IMR-90 (cell line): ENCODE measurements around the gene CDK14. TPM values are rescaled to one million over a fixed set of nuclear protein-coding genes. Genes with fewer than 3 reads are reported as not detected.
A peak's percentile ranks its signal among the peaks of the same experiment; 100 is the strongest.
"Not testable (repeated sequence)": the region's sequence is repeated elsewhere in the genome, so short reads cannot be mapped to it uniquely, and the experiment has no call there.

ENCODE experiments used
- ATAC-seq: fragments of 200-7000 bp; cut with Tn5 transposase; 2 replicates; pipeline ENCODE4 v1.9.1; 2020; ENCODE audit warnings: low read depth, mild to moderate bottlenecking, moderate library complexity
- BruUV-seq: library from RNA; stranded (reverse); fragments of 400-500 nt; replicated peaks from 2 replicates; lab custom pipeline; 2021; lab: Mats Ljungman, UMichigan
- CTCF ChIA-PET: fragments of 300-600 bp; formaldehyde crosslinking; extraction: SDS; loops from one replicate; lab custom pipeline; 2021; ENCODE audit warnings: antibody characterized with exemption; lab: Yijun Ruan, JAX
- POLR2A ChIA-PET: fragments of 300-600 bp; sonication (Branson Sonifier 250); formaldehyde crosslinking; loops from one replicate; lab custom pipeline; 2022; ENCODE audit warnings: antibody characterized with exemption; ENCODE audit not compliant: unreplicated experiment; lab: Charles Lee
- DNase-seq: peaks from one replicate; pipeline ENCODE4 v3.0.0; 2013
- H2AFZ ChIP-seq: replicated peaks from 2 replicates; pipeline ENCODE3; 2013; ENCODE audit warnings: low read length, mild to moderate bottlenecking; ENCODE audit not compliant: poor library complexity
- H2AK5ac ChIP-seq: 2 replicates; pipeline ENCODE4 v1.6.1; 2013; ENCODE audit warnings: low read depth, low read length, inconsistent platforms
- H2AK9ac ChIP-seq: replicated peaks from 2 replicates; pipeline ENCODE3; 2013; ENCODE audit warnings: mild to moderate bottlenecking, low read depth, low read length, moderate library complexity; ENCODE audit not compliant: poor library complexity
- H2BK120ac ChIP-seq: 2 replicates; pipeline ENCODE4 v1.6.1; 2013; ENCODE audit warnings: low read depth, low read length, inconsistent platforms
- H2BK15ac ChIP-seq: 3 replicates; pipeline ENCODE4 v1.6.1; 2013; ENCODE audit warnings: low read depth, low read length, inconsistent platforms
- H2BK20ac ChIP-seq: 2 replicates; pipeline ENCODE4 v1.6.1; 2013; ENCODE audit warnings: low read depth, mild to moderate bottlenecking, inconsistent platforms, low read length, moderate library complexity
- H2BK5ac ChIP-seq: 2 replicates; pipeline ENCODE4 v1.6.1; 2013; ENCODE audit warnings: mild to moderate bottlenecking, low read depth, low read length, inconsistent platforms; ENCODE audit not compliant: poor library complexity, severe bottlenecking
- H3K14ac ChIP-seq: replicated peaks from 2 replicates; pipeline ENCODE4 v1.6.1; 2013; ENCODE audit warnings: low read depth, low read length, inconsistent platforms
- H3K18ac ChIP-seq: 2 replicates; pipeline ENCODE4 v1.6.1; 2013; ENCODE audit warnings: low read depth, low read length, control low read depth
- H3K23ac ChIP-seq: 2 replicates; pipeline ENCODE4 v1.6.1; 2013; ENCODE audit warnings: low read depth, low read length, inconsistent platforms
- H3K27ac ChIP-seq: 2 replicates; pipeline ENCODE4 v1.5.1; 2013; ENCODE audit warnings: mild to moderate bottlenecking, control low read depth, low read length; ENCODE audit not compliant: insufficient read depth
- H3K27me3 ChIP-seq: 2 replicates; pipeline ENCODE4 v1.6.1; 2013; ENCODE audit warnings: low read length; ENCODE audit not compliant: control insufficient read depth, insufficient read depth
- H3K36me3 ChIP-seq: 2 replicates; pipeline ENCODE4 v1.6.1; 2013; ENCODE audit warnings: low read length, mixed read lengths; ENCODE audit not compliant: control insufficient read depth, insufficient read depth
- H3K4ac ChIP-seq: 2 replicates; pipeline ENCODE4 v1.6.1; 2013; ENCODE audit warnings: low read depth, low read length, inconsistent platforms
- H3K4me1 ChIP-seq: 2 replicates; pipeline ENCODE4 v1.6.1; 2013; ENCODE audit warnings: low read length, mixed read lengths; ENCODE audit not compliant: control insufficient read depth, insufficient read depth
- H3K4me2 ChIP-seq: 2 replicates; pipeline ENCODE4 v1.6.1; 2013; ENCODE audit warnings: low read depth, mild to moderate bottlenecking, control low read depth, low read length, moderate library complexity
- H3K4me3 ChIP-seq: 2 replicates; pipeline ENCODE4 v1.5.1; 2013; ENCODE audit warnings: low read depth, mild to moderate bottlenecking, control low read depth, low read length, moderate library complexity; ENCODE audit not compliant: insufficient read depth
- H3K56ac ChIP-seq: 2 replicates; pipeline ENCODE4 v1.6.1; 2013; ENCODE audit warnings: low read length, inconsistent platforms; ENCODE audit not compliant: insufficient read depth; ENCODE audit errors: extremely low read depth
- H3K79me1 ChIP-seq, 2 experiments: 2 replicates each; pipeline ENCODE4 v1.6.1; 2013; ENCODE audit warnings: low read length in 2 of 2, inconsistent platforms in 1 of 2, low read depth in 1 of 2
- H3K9ac ChIP-seq: 2 replicates; pipeline ENCODE4 v1.6.1; 2013; ENCODE audit warnings: low read depth, low read length, control low read depth
- H3K9me1 ChIP-seq: 2 replicates; pipeline ENCODE4 v1.6.1; 2013; ENCODE audit warnings: low read length, inconsistent platforms; ENCODE audit not compliant: insufficient read depth
- H3K9me3 ChIP-seq: 2 replicates; pipeline ENCODE4 v1.6.1; 2013; ENCODE audit warnings: low read length; ENCODE audit not compliant: control insufficient read depth, insufficient read depth
- H4K20me1 ChIP-seq: 2 replicates; pipeline ENCODE4 v1.6.1; 2013; ENCODE audit warnings: low read length, inconsistent platforms; ENCODE audit not compliant: insufficient read depth
- H4K5ac ChIP-seq: 2 replicates; pipeline ENCODE4 v1.6.1; 2013; ENCODE audit warnings: mild to moderate bottlenecking, low read depth, low read length, control low read depth
- H4K8ac ChIP-seq, 2 experiments: 2 replicates each; pipeline ENCODE4 v1.6.1; 2013; ENCODE audit warnings: low read depth in 2 of 2, low read length in 2 of 2, control low read depth in 1 of 2, inconsistent platforms in 1 of 2
- H4K91ac ChIP-seq: 2 replicates; pipeline ENCODE4 v1.6.1; 2013; ENCODE audit warnings: low read depth, low read length, inconsistent platforms; ENCODE audit not compliant: insufficient read depth
- CEBPB ChIP-seq: IDR thresholded peaks from 2 replicates; pipeline ENCODE4 v1.6.1; 2012; ENCODE audit warnings: low read depth, low read length, improper control_type of control experiment
- POLR2A ChIP-seq: IDR thresholded peaks from 2 replicates; pipeline ENCODE4 v1.6.1; 2012; ENCODE audit warnings: mild to moderate bottlenecking, low read depth, low read length
- RCOR1 ChIP-seq: IDR thresholded peaks from 2 replicates; pipeline ENCODE4 v1.6.1; 2012; ENCODE audit warnings: mild to moderate bottlenecking, low read length, improper control_type of control experiment; ENCODE audit not compliant: insufficient replicate concordance
- WGBS, 2 experiments: methylation state at CpG; one replicate each; pipeline versions ENCODE4 v1.1.5 to v1.1.7; 2013; ENCODE audit warnings: missing lambda C conversion rate in 2 of 2; ENCODE audit not compliant: insufficient read length in 1 of 2; ENCODE audit errors: extremely low coverage in 2 of 2; 5-methylcytosine and 5-hydroxymethylcytosine counted together
- dilution Hi-C: fragments of 300-500 bp; cut with HindIII; formaldehyde crosslinking; loops from one replicate; pipeline ENCODE4 v1.14.3; 2018; ENCODE audit warnings: low sequenced_read_pairs; ENCODE audit not compliant: unreplicated experiment
- in situ Hi-C: fragments of 300-500 bp; cut with MboI; formaldehyde crosslinking; loops from 3 replicates; pipeline ENCODE4 v1.14.3; 2019; ENCODE audit warnings: low sequenced_read_pairs, inconsistent platforms, mixed read lengths
- intact Hi-C: fragments of 100-400 bp; cut with micrococcal nuclease; formaldehyde crosslinking; loops from 2 replicates; pipeline ENCODE4 v1.10.0; 2022
- polyA plus RNA-seq, 3 experiments: library from polyadenylated mRNA; depleted of rRNA; stranded (reverse); fragments of >200 nt; gene quantifications; 2 replicates each; pipeline ENCODE4 v1.2.3, GENCODE V29; 2012; ENCODE audit warnings: low replicate concordance in 1 of 3
- total RNA-seq: library from RNA; depleted of rRNA; stranded (reverse); fragments of >200 nt; gene quantifications from 2 replicates; pipeline ENCODE4 v1.2.3, GENCODE V29; 2012
- TF ChIP-seq, protein P1 (sequence below): conservative IDR thresholded peaks from 2 replicates; pipeline ENCODE4 v1.5.1; 2012; ENCODE audit warnings: mild to moderate bottlenecking, low read depth, low read length, improper control_type of control experiment

CDK14 gene
- total and polyA plus RNA-seq, 2 of the 4 experiments (the other 2 are of a cell fraction) = 10.1 to 29.6 TPM

DNA sequence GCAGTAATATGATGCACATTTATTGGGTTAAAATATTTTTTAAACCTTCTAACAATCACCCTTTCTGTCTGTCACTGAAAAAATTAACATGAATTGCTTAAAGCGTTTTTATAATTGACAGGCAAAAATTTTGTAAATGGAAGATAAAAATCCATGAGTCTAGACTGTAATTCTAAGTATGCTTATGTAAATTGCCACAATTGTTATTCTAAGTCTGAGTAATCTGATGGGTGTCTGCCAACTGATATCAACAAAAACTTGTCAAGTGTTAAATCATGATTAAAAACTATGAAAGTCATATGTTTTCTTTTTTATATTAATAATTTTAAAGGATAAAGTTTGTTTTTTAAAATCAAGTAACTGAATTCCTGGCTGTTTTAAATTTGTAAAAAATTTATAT lies 208.2 kb downstream of the CDK14 start:
- H2BK15ac ChIP-seq = no peak overlapping the region
- BruUV-seq = no TSS peak
- dilution Hi-C loops (no loop called here), in situ Hi-C loops (no loop called here), intact Hi-C loops (no loop called here)
- no peak overlapping the region for H3K4ac ChIP-seq
- no peaks in the 10 kb centered on the region for H3K27me3 ChIP-seq
- no peak overlapping the region for H3K23ac ChIP-seq
- H3K79me1 ChIP-seq = no peaks in the 10 kb centered on the region
- no peak overlapping the region for H2AK5ac ChIP-seq
- H4K20me1 ChIP-seq = no peaks in the 10 kb centered on the region
- no peak overlapping the region for H3K14ac ChIP-seq
- no CpG with 5 or more reads among the region's 1 CpG for WGBS, 2 experiments
- H4K91ac ChIP-seq = no peak overlapping the region
- H3K9ac ChIP-seq = no peak overlapping the region
- H3K4me2 ChIP-seq = no peak overlapping the region
- no peak overlapping the region for H3K4me3 ChIP-seq
- CTCF ChIA-PET = no interaction called here
- DNase-seq = peak; percentile 46
- H2AK9ac ChIP-seq = no peak overlapping the region
- no peak overlapping the region for H4K5ac ChIP-seq
- H3K56ac ChIP-seq = no peak overlapping the region
- no peaks in the 10 kb centered on the region; the same call in 1 of the 2 replicates for H3K9me3 ChIP-seq
- H3K18ac ChIP-seq = no peak overlapping the region
- H3K36me3 ChIP-seq = no peaks in the 10 kb centered on the region
- no peak overlapping the region for H4K8ac ChIP-seq
- H3K4me1 ChIP-seq = no peaks in the 10 kb centered on the region
- H3K9me1 ChIP-seq = no peaks in the 10 kb centered on the region
- H3K27ac ChIP-seq = no peak overlapping the region
- H2BK5ac ChIP-seq = no peak overlapping the region
- POLR2A ChIA-PET = no interaction called here
- no peak overlapping the region for H2BK120ac ChIP-seq
- no peak overlapping the region for H2AFZ ChIP-seq
- H2BK20ac ChIP-seq = no peak overlapping the region
- ATAC-seq = no peak
- TF ChIP-seq RCOR1 = no peak
- TF ChIP-seq CEBPB = no peak
- TF ChIP-seq POLR2A = no peak
- TF ChIP-seq, protein P1, sequence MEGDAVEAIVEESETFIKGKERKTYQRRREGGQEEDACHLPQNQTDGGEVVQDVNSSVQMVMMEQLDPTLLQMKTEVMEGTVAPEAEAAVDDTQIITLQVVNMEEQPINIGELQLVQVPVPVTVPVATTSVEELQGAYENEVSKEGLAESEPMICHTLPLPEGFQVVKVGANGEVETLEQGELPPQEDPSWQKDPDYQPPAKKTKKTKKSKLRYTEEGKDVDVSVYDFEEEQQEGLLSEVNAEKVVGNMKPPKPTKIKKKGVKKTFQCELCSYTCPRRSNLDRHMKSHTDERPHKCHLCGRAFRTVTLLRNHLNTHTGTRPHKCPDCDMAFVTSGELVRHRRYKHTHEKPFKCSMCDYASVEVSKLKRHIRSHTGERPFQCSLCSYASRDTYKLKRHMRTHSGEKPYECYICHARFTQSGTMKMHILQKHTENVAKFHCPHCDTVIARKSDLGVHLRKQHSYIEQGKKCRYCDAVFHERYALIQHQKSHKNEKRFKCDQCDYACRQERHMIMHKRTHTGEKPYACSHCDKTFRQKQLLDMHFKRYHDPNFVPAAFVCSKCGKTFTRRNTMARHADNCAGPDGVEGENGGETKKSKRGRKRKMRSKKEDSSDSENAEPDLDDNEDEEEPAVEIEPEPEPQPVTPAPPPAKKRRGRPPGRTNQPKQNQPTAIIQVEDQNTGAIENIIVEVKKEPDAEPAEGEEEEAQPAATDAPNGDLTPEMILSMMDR = no peak

- H3K4me2 ChIP-seq, H2BK20ac ChIP-seq, BruUV-seq, dilution Hi-C loops, in situ Hi-C loops, ATAC-seq, H3K4me3 ChIP-seq, H2AFZ ChIP-seq, POLR2A ChIA-PET, H2AK5ac ChIP-seq, H3K18ac ChIP-seq, intact Hi-C loops, H3K9ac ChIP-seq, H2BK15ac ChIP-seq, H3K79me1 ChIP-seq, H3K4ac ChIP-seq, H2BK5ac ChIP-seq, H2BK120ac ChIP-seq, H4K20me1 ChIP-seq, H3K36me3 ChIP-seq, H3K9me1 ChIP-seq, DNase-seq, H3K23ac ChIP-seq, H3K9me3 ChIP-seq, H3K27ac ChIP-seq, CTCF ChIA-PET, H4K5ac ChIP-seq, H3K27me3 ChIP-seq, H4K91ac ChIP-seq, H3K4me1 ChIP-seq, H2AK9ac ChIP-seq, H3K56ac ChIP-seq, H4K8ac ChIP-seq, H3K14ac ChIP-seq: not testable (repeated sequence)
- no CpG with 5 or more reads among the region's 2 CpGs for WGBS, 2 experiments
These were observed 219.4 kb downstream of the CDK14 start for GRCh38 chr7:90815552-90815951.
